HUES48 (cell line): ENCODE results near the gene DNAJC16.

ENCODE experiments used
- H3K27ac ChIP-seq: one replicate; pipeline ENCODE4 v1.7.0; 2013; ENCODE audit warnings: low read depth, low read length, inconsistent platforms
- H3K27me3 ChIP-seq: 2 replicates; pipeline ENCODE4 v1.6.1; 2013; ENCODE audit warnings: mild to moderate bottlenecking, low read length; ENCODE audit not compliant: control insufficient read depth, insufficient read depth
- H3K36me3 ChIP-seq: 2 replicates; pipeline ENCODE4 v1.6.1; 2013; ENCODE audit warnings: low read length; ENCODE audit not compliant: control insufficient read depth, insufficient read depth
- H3K4me1 ChIP-seq: 2 replicates; pipeline ENCODE4 v1.6.1; 2013; ENCODE audit warnings: mild to moderate bottlenecking, low read length; ENCODE audit not compliant: control insufficient read depth, insufficient read depth
- H3K4me3 ChIP-seq: 2 replicates; pipeline ENCODE4 v1.5.1; 2013; ENCODE audit warnings: mild to moderate bottlenecking, low read depth, low read length
- H3K9ac ChIP-seq: 2 replicates; pipeline ENCODE4 v1.6.1; 2013; ENCODE audit warnings: mild to moderate bottlenecking, low read depth, low read length, moderate library complexity
- H3K9me3 ChIP-seq: 2 replicates; pipeline ENCODE4 v1.6.1; 2013; ENCODE audit warnings: low read length; ENCODE audit not compliant: control insufficient read depth, insufficient read depth

The DNAJC16 gene

GRCh38 chr1:15625056-15625917, 98.6 kb downstream of the DNAJC16 start:
- Histone ChIP-seq H3K4me3 (no peak overlapping the region), H3K9ac (no peak overlapping the region), H3K27me3 (no peaks in the 10 kb centered on the region), H3K4me1 (no peaks in the 10 kb centered on the region), H3K27ac (no peak overlapping the region), H3K36me3 (peaks cover 45% of the 10 kb centered on the region), H3K9me3 (no peaks in the 10 kb centered on the region)
